ENCODE results near the gene MIAT.

The MIAT gene

DNA sequence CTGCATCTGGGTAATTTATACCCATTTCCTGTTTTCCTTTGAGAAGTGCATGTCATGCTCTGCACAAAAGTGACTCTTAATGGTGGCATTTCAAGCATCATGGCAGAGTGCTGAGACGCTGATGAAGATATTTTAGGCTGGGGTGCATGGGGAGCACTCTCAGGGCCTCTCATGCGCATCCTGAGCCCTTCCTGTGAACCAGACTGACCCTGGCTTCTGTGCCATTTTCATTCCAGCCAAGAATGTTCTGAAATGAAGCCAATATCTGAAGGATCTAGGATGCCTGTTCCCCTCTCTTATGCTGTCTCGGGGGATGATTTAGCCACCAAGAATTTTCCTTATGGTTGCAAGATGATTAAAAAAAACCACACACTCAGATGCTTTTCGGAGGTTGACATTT lies 61.5 kb downstream of the MIAT start:
- Histone ChIP-seq H3K4me3 (ENCODE audit: low read length) (no peak overlapping the region), H3K36me3 (ENCODE audit: insufficient read depth, low read length) (no peaks in the 10 kb centered on the region), H3K4me1 (ENCODE audit: insufficient read depth, low read length) (peaks cover 8% of the 10 kb centered on the region), H3K9me3 (ENCODE audit: low read length) (no peaks in the 10 kb centered on the region), H3K27me3 (ENCODE audit: insufficient read depth, low read length) (no peaks in the 10 kb centered on the region), H2AFZ (ENCODE audit: low read depth, low read length) (no peak overlapping the region)

DNA sequence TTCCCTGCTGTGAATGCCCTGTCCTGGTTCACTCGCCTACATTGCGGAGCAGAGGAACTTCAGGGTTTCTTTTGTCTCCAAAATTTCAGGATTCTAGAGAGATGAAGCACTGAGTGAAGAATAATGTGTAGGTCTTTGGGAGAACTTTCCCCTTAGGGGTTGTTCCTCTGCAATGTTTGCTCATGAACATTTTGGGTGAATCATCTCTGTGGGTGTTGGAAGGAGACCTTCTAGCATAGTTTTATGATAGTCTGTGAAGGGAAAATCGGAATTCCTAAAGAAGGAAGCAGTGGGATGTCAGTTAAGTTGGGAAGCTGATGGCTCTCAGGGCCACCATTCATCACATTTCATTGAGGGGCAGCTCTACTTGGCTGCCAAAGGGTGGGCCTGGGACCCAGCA lies 64.8 kb downstream of the MIAT start:
- Histone ChIP-seq H2AFZ (ENCODE audit: low read depth, low read length) (no peak overlapping the region), H3K27me3 (ENCODE audit: insufficient read depth, low read length) (no peaks in the 10 kb centered on the region), H3K4me3 (ENCODE audit: low read length) (no peak overlapping the region), H3K9me3 (ENCODE audit: low read length) (peaks cover 1% of the 10 kb centered on the region), H3K4me1 (ENCODE audit: insufficient read depth, low read length) (peaks cover 6% of the 10 kb centered on the region), H3K36me3 (ENCODE audit: insufficient read depth, low read length) (no peaks in the 10 kb centered on the region)

DNA sequence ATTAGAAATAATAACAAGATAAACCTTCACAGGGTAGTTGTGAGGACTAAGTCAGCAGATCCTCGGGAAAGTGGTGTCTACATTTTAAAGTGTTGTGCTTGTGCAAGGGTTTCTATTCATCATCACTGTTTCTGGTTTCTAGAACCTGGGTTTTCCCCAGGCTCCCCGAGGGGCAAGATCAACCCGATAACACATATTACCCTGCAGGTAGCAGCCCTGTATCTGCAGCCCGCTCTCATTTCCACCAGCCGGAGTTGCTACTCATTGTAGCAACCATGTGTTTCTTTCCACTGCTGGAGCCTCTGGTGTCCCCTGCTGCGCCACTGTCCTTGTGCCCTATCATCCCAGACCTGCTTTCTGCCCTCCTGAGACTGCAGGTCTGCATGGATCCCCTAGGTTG lies 67.0 kb downstream of the MIAT start:
- peaks cover 1% of the 10 kb centered on the region for H3K9me3 ChIP-seq (ENCODE audit: low read length)
- H3K36me3 ChIP-seq (ENCODE audit: insufficient read depth, low read length), result no peaks in the 10 kb centered on the region
- no peak overlapping the region for H3K4me3 ChIP-seq (ENCODE audit: low read length)
- no peaks in the 10 kb centered on the region for H3K27me3 ChIP-seq (ENCODE audit: insufficient read depth, low read length)
- H2AFZ ChIP-seq (ENCODE audit: low read depth, low read length), result no peak overlapping the region
- H3K4me1 ChIP-seq (ENCODE audit: insufficient read depth, low read length), result peaks cover 6% of the 10 kb centered on the region

DNA sequence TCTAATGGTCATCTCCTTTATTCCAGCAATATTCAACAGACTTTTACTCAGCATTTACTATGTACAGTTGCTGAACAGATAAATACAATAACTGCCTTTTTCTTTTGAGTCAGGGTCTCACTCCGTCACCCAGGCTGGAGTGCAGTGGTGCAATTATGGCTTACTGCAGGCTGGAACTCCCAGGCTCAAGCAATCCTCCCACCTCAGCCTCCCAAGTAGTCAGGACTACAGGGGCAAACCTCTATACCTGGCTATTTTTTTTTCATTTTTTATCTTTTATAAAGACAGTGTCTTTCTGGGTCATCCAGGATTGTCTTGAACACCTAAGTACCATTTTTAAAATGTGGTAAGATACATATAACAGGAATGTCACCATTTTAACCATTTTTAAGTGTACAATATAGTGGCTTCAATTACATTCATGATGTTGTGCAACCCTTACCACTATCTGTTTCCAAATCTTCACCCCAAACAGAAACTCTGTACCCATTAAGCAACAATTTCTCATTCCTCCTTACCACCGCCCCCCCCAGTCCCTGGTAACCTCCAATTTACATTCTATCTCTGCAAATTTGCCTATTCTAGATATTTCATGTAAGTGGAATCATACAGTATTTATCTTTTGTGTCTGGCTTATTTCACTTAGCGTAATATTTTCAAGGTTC lies 67.8 kb downstream of the MIAT start:
- Histone ChIP-seq H3K36me3 (ENCODE audit: insufficient read depth, low read length) (no peaks in the 10 kb centered on the region), H3K4me3 (ENCODE audit: low read length) (no peak overlapping the region), H3K27me3 (ENCODE audit: insufficient read depth, low read length) (no peaks in the 10 kb centered on the region), H3K9me3 (ENCODE audit: low read length) (peaks cover 1% of the 10 kb centered on the region), H2AFZ (ENCODE audit: low read depth, low read length) (no peak overlapping the region), H3K4me1 (ENCODE audit: insufficient read depth, low read length) (peaks cover 6% of the 10 kb centered on the region)

Measured in neuron (in vitro differentiated cells).